SK-N-SH (cell line): ENCODE data around the gene PECR. TPM values are rescaled to one million over a fixed set of nuclear protein-coding genes. Genes with fewer than 3 reads are reported as not detected.

Source experiments
- CTCF ChIA-PET: fragments of 300-600, 350-600 bp; formaldehyde crosslinking; extraction: SDS; loops from one replicate; lab custom pipeline; 2021; lab: Yijun Ruan, JAX
- POLR2A ChIA-PET: fragments of 350-600 bp; sonication (Branson Sonifier 250); formaldehyde crosslinking; extraction: SDS; loops from one replicate; lab custom pipeline; 2020; ENCODE audit warnings: antibody characterized with exemption, inconsistent platforms; lab: Yijun Ruan, JAX
- DNase-seq: peaks from one replicate; pipeline ENCODE4 v3.0.0; 2012
- H2AFZ ChIP-seq: fragments of 200-600 bp; sonication (generic); 2 replicates; pipeline ENCODE4 v1.8.1; 2016; ENCODE audit warnings: antibody characterized with exemption, mild to moderate bottlenecking, low read depth
- H3F3A ChIP-seq: fragments of 200-600 bp; sonication (generic); replicated peaks from 2 replicates; pipeline ENCODE3; 2016; ENCODE audit warnings: antibody characterized with exemption, mild to moderate bottlenecking; ENCODE audit not compliant: insufficient read depth
- H3K27ac ChIP-seq, 2 experiments: fragments of 200-500 bp in 1 of 2; fragments of 200-600 bp in 1 of 2; sonication (Bioruptor generic) in 1 of 2; sonication (generic), shearing (Covaris generic) in 1 of 2; 2 replicates each; pipeline versions ENCODE4 v1.5.1 to v1.6.1; 2014 to 2016; ENCODE audit warnings: low read depth in 2 of 2, inconsistent platforms in 1 of 2, low read length in 1 of 2, mild to moderate bottlenecking in 1 of 2, mixed read lengths in 1 of 2
- H3K27me3 ChIP-seq: fragments of 200-600 bp; sonication (generic), shearing (Covaris generic); 2 replicates; pipeline ENCODE4 v1.6.1; 2016; ENCODE audit warnings: mixed run types; ENCODE audit not compliant: insufficient read depth
- H3K36me3 ChIP-seq, 2 experiments: fragments of 200-500 bp in 1 of 2; fragments of 200-600 bp in 1 of 2; sonication (Bioruptor generic) in 1 of 2; sonication (generic) in 1 of 2; replicated peaks in 1 of 2; 2 replicates each; pipeline versions ENCODE3 to v1.5.1; 2014 to 2016; ENCODE audit warnings: low read length in 1 of 2, mild to moderate bottlenecking in 1 of 2; ENCODE audit not compliant: insufficient read depth in 2 of 2, control insufficient read depth in 1 of 2
- H3K4me1 ChIP-seq, 2 experiments: fragments of 200-500 bp in 1 of 2; fragments of 200-600 bp in 1 of 2; sonication (Bioruptor generic) in 1 of 2; sonication (generic), shearing (Covaris generic) in 1 of 2; 2 replicates each; pipeline versions ENCODE4 v1.5.1 to v1.6.1; 2014 to 2016; ENCODE audit warnings: low read depth in 1 of 2, low read length in 1 of 2, mixed run types in 1 of 2; ENCODE audit not compliant: insufficient read depth in 2 of 2, control insufficient read depth in 1 of 2
- H3K4me2 ChIP-seq: fragments of 200-600 bp; sonication (generic), shearing (Covaris generic); 2 replicates; pipeline ENCODE4 v1.6.1; 2017; ENCODE audit warnings: mixed run types
- H3K4me3 ChIP-seq, 2 experiments: fragments of 200-500 bp in 1 of 2; fragments of 200-600 bp in 1 of 2; sonication (Bioruptor generic) in 1 of 2; sonication (generic), shearing (Covaris generic) in 1 of 2; 2 replicates each; pipeline versions ENCODE4 v1.5.1 to v1.8.1; 2014 to 2016; ENCODE audit warnings: low read depth in 2 of 2, inconsistent platforms in 1 of 2, low read length in 1 of 2, mild to moderate bottlenecking in 1 of 2, mixed read lengths in 1 of 2, moderate library complexity in 1 of 2
- H3K79me2 ChIP-seq: fragments of 200-600 bp; sonication (generic); 2 replicates; pipeline ENCODE4 v1.8.1; 2017; ENCODE audit warnings: mild to moderate bottlenecking; ENCODE audit not compliant: insufficient read depth
- H3K9ac ChIP-seq: fragments of 200-600 bp; sonication (generic); 2 replicates; pipeline ENCODE4 v1.6.1; 2017; ENCODE audit warnings: mixed run types
- H3K9me2 ChIP-seq: fragments of 200-600 bp; sonication (generic); 2 replicates; pipeline ENCODE4 v1.6.1; 2017; ENCODE audit warnings: mixed run types
- H3K9me3 ChIP-seq: fragments of 200-600 bp; sonication (generic); 2 replicates; pipeline ENCODE4 v1.6.1; 2017; ENCODE audit warnings: mixed run types, mild to moderate bottlenecking, moderate library complexity
- H4K20me1 ChIP-seq: fragments of 200-600 bp; sonication (generic); 2 replicates; pipeline ENCODE4 v1.6.1; 2017; ENCODE audit warnings: mild to moderate bottlenecking, mixed run types; ENCODE audit not compliant: insufficient read depth
- CHD2 ChIP-seq: fragments of 150-350 bp; IDR thresholded peaks from 2 replicates; pipeline ENCODE4 v1.6.1; 2018; ENCODE audit warnings: low read length; ENCODE audit not compliant: partially characterized antibody
- FOXM1 ChIP-seq: IDR thresholded peaks from 2 replicates; pipeline ENCODE4 v1.4.0; 2012; ENCODE audit warnings: low read depth, mild to moderate bottlenecking
- RAD21 ChIP-seq: IDR thresholded peaks from 2 replicates; pipeline ENCODE4 v1.6.1; 2012; ENCODE audit warnings: mild to moderate bottlenecking, low read length
- RFX5 ChIP-seq: IDR thresholded peaks from 2 replicates; pipeline ENCODE4 v1.6.1; 2012; ENCODE audit warnings: mild to moderate bottlenecking, improper control_type of control experiment, low read length
- SMC3 ChIP-seq: IDR thresholded peaks from 2 replicates; pipeline ENCODE4 v1.6.1; 2012; ENCODE audit warnings: low read depth, low read length, improper control_type of control experiment
- WGBS: methylation state at CpG from one replicate; pipeline ENCODE4 v1.1.6; 2017; ENCODE audit warnings: low lambda C conversion rate; 5-methylcytosine and 5-hydroxymethylcytosine counted together
- polyA plus RNA-seq, 3 experiments: library from polyadenylated mRNA; depleted of rRNA; stranded (reverse); fragments of >200 nt; gene quantifications; 2 replicates each; pipeline ENCODE4 v1.2.3, GENCODE V29; 2012
- TF ChIP-seq, protein P1 (sequence below): fragments of 150-350 bp; IDR thresholded peaks from 2 replicates; pipeline ENCODE4 v1.6.1; 2016; ENCODE audit warnings: mild to moderate bottlenecking, low read depth, low read length
- TF ChIP-seq, protein P2 (sequence below): fragments of 150-350 bp; IDR thresholded peaks from 2 replicates; pipeline ENCODE4 v1.6.1; 2017; ENCODE audit warnings: antibody characterized with exemption, low read length, low read depth, borderline replicate concordance
- TF ChIP-seq, protein P3 (sequence below): IDR thresholded peaks from 2 replicates; pipeline ENCODE4; 2012
- TF ChIP-seq, protein P4 (sequence below): IDR thresholded peaks from 2 replicates; pipeline ENCODE4 v1.4.0; 2012; ENCODE audit warnings: low read depth
- TF ChIP-seq, protein P5 (sequence below): IDR thresholded peaks from 2 replicates; pipeline ENCODE4 v1.6.1; 2012; ENCODE audit warnings: mild to moderate bottlenecking, low read depth, low read length, moderate library complexity

The PECR gene
- polyA plus RNA-seq, 1 of the 3 experiments (the other 2 are of a cell fraction): 18.6 TPM

DNA sequence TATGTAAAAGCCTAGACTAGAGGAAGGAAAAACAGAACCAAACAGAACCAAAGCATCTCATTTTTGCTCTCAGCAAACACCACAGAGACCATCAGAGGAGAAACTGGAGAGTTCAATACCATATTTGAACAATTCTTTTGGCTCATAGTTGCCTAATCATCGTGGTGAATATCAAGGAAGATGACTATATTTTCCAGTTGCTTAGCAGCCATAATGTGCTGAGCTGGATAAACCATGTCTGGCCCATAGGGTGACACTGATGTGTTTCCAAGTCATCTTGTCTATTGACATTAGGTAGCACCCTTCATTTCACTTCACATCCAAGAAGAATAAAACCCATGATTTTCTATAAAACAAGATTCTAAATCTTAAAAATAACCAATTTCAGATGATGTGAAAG is 21.6 kb upstream of the PECR start:
- Histone ChIP-seq H3F3A (no peaks in the 10 kb centered on the region), H3K4me2 (no peak overlapping the region), H3K36me3 (no peaks in the 10 kb centered on the region), H3K27ac (no peak overlapping the region), H3K4me3 (no peak overlapping the region), H3K9ac (no peak overlapping the region), H3K9me2 (no peaks in the 10 kb centered on the region), H4K20me1 (no peaks in the 10 kb centered on the region), H3K27me3 (no peaks in the 10 kb centered on the region), H3K79me2 (no peaks in the 10 kb centered on the region), H2AFZ (no peak overlapping the region), H3K4me1 (peaks cover 0 to under 1% of the 10 kb centered on the region in 2 experiments; a peak in 1 of 4 replicates), H3K9me3 (no peaks in the 10 kb centered on the region)
- ChIA-PET POLR2A (no interaction called here), CTCF (interaction anchor here (1.0 to 1.5 kb wide), 2 partner anchors 22 to 70 kb away, joined by 3 read pairs; partner anchors contain the start of genes PECR and TMEM169)
- no peak for DNase-seq
- 43% methylated on average over 1 of the region's 1 CpG for WGBS
- TF ChIP-seq CHD2 (no peak), RFX5 (no peak), FOXM1 (no peak), RAD21 (no peak), SMC3 (no peak)
- TF ChIP-seq, protein P1, sequence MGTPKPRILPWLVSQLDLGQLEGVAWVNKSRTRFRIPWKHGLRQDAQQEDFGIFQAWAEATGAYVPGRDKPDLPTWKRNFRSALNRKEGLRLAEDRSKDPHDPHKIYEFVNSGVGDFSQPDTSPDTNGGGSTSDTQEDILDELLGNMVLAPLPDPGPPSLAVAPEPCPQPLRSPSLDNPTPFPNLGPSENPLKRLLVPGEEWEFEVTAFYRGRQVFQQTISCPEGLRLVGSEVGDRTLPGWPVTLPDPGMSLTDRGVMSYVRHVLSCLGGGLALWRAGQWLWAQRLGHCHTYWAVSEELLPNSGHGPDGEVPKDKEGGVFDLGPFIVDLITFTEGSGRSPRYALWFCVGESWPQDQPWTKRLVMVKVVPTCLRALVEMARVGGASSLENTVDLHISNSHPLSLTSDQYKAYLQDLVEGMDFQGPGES: no peak
- TF ChIP-seq, protein P2, sequence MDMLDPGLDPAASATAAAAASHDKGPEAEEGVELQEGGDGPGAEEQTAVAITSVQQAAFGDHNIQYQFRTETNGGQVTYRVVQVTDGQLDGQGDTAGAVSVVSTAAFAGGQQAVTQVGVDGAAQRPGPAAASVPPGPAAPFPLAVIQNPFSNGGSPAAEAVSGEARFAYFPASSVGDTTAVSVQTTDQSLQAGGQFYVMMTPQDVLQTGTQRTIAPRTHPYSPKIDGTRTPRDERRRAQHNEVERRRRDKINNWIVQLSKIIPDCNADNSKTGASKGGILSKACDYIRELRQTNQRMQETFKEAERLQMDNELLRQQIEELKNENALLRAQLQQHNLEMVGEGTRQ: no peak
- TF ChIP-seq, protein P3, sequence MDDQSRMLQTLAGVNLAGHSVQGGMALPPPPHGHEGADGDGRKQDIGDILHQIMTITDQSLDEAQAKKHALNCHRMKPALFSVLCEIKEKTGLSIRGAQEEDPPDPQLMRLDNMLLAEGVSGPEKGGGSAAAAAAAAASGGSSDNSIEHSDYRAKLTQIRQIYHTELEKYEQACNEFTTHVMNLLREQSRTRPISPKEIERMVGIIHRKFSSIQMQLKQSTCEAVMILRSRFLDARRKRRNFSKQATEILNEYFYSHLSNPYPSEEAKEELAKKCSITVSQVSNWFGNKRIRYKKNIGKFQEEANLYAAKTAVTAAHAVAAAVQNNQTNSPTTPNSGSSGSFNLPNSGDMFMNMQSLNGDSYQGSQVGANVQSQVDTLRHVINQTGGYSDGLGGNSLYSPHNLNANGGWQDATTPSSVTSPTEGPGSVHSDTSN: no peak
- TF ChIP-seq, protein P4, sequence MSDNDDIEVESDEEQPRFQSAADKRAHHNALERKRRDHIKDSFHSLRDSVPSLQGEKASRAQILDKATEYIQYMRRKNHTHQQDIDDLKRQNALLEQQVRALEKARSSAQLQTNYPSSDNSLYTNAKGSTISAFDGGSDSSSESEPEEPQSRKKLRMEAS: no peak
- TF ChIP-seq, protein P5, sequence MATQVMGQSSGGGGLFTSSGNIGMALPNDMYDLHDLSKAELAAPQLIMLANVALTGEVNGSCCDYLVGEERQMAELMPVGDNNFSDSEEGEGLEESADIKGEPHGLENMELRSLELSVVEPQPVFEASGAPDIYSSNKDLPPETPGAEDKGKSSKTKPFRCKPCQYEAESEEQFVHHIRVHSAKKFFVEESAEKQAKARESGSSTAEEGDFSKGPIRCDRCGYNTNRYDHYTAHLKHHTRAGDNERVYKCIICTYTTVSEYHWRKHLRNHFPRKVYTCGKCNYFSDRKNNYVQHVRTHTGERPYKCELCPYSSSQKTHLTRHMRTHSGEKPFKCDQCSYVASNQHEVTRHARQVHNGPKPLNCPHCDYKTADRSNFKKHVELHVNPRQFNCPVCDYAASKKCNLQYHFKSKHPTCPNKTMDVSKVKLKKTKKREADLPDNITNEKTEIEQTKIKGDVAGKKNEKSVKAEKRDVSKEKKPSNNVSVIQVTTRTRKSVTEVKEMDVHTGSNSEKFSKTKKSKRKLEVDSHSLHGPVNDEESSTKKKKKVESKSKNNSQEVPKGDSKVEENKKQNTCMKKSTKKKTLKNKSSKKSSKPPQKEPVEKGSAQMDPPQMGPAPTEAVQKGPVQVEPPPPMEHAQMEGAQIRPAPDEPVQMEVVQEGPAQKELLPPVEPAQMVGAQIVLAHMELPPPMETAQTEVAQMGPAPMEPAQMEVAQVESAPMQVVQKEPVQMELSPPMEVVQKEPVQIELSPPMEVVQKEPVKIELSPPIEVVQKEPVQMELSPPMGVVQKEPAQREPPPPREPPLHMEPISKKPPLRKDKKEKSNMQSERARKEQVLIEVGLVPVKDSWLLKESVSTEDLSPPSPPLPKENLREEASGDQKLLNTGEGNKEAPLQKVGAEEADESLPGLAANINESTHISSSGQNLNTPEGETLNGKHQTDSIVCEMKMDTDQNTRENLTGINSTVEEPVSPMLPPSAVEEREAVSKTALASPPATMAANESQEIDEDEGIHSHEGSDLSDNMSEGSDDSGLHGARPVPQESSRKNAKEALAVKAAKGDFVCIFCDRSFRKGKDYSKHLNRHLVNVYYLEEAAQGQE: no peak
